ENCODE results near the gene ESYT2. TPM values are rescaled to one million over a fixed set of nuclear protein-coding genes. Genes with fewer than 3 reads are reported as not detected.
A peak's percentile ranks its signal among the peaks of the same experiment; 100 is the strongest.

The ESYT2 gene
- total and polyA plus RNA-seq, 9 of the 15 experiments (the other 6 are each of a cell fraction or from before 2014, with no cell fraction given), result 5.8 to 86.9 (median 64.7) TPM

- TF ChIP-seq PHB2 (IDR thresholded peaks at IDR 0.05; ENCODE audit: low read depth), result peak; percentile 94
- TF ChIP-seq GABPB1 (CRISPR knock-in tag; IDR thresholded peaks at IDR 0.05), result peak; percentile 56; the same call in 1 of the 2 replicates
- TF ChIP-seq BRD4 (IDR thresholded peaks at IDR 0.05), result no peak
- no peak for TF ChIP-seq FOXO4 (CRISPR knock-in tag; IDR thresholded peaks at IDR 0.05)
- TF ChIP-seq CREB3 (tag; conservative IDR thresholded peaks at IDR 0.05; ENCODE audit: low read depth), result 0 out of 2 replicates have a peak, but pooled peaks have one; percentile 61
- TF ChIP-seq IRF9 (tag; IDR thresholded peaks at IDR 0.05), result no peak
- TF ChIP-seq KAT7 (CRISPR knock-in tag; IDR thresholded peaks at IDR 0.05; ENCODE audit: borderline replicate concordance), result peak; percentile 55; the same call in 1 of the 2 replicates
- peak; percentile 52; the same call in 1 of the 2 replicates for TF ChIP-seq CTBP1 (IDR thresholded peaks at IDR 0.05; ENCODE audit: borderline replicate concordance)
- no peak for TF ChIP-seq NCOA6 (IDR thresholded peaks at IDR 0.05)
- no peak for TF ChIP-seq ZNF274 (IDR thresholded peaks at IDR 0.05; ENCODE audit: borderline replicate concordance, low read depth, low read length)
- peak; percentile 93 for TF ChIP-seq HDAC2 (IDR thresholded peaks at IDR 0.05)
- TF ChIP-seq RAD21 (CRISPR knock-in tag; conservative IDR thresholded peaks at IDR 0.05 in 1 of 2, IDR thresholded peaks at IDR 0.05 in 1 of 2), result peak in 1 of 2 experiments; percentile 16; a peak in 1 of 4 replicates
- TF ChIP-seq FOXJ2 (tag; IDR thresholded peaks at IDR 0.05), result peak; percentile 35; the same call in 1 of the 2 replicates
- TF ChIP-seq EP400 (IDR thresholded peaks at IDR 0.05), result peak; percentile 59
- peak in 1 of 2 experiments; percentile 29 for TF ChIP-seq E2F6 (IDR thresholded peaks at IDR 0.05; ENCODE audit: borderline replicate concordance in 1 of 2, extremely low read depth in 1 of 2, insufficient read depth in 1 of 2, insufficient read length in 1 of 2, low read depth in 1 of 2, low read length in 1 of 2, poor library complexity in 1 of 2, severe bottlenecking in 1 of 2)
- TF ChIP-seq HNRNPLL (IDR thresholded peaks at IDR 0.05; ENCODE audit: low read depth, low read length, poor library complexity, severe bottlenecking), result no peak
- no peak for TF ChIP-seq ZBTB8A (IDR thresholded peaks at IDR 0.05; ENCODE audit: partially characterized antibody)
- TF ChIP-seq ELF1 (tag; IDR thresholded peaks at IDR 0.05), result peak; percentile 70
- TF ChIP-seq ATF7 (IDR thresholded peaks at IDR 0.05), result peak; percentile 68; the same call in 1 of the 2 replicates
- no peak for TF ChIP-seq NFYB (IDR thresholded peaks at IDR 0.05; ENCODE audit: extremely low read depth, insufficient read length)
These were observed 5.8 kb upstream of the ESYT2 start (continued) for GRCh38 chr7:158834878-158835784.

All from K562 (cell line).